Measurements from ENCODE around the gene RPUSD2.
A peak's percentile ranks its signal among the peaks of the same experiment; 100 is the strongest.

The RPUSD2 gene

GRCh38 chr15:40594429-40594836 lies 25.3 kb downstream of the RPUSD2 start:
- TF ChIP-seq CTCF (IDR thresholded peaks at IDR 0.05; ENCODE audit: control insufficient read depth, extremely low read depth, insufficient read depth): no peak
- DNase-seq (ENCODE audit: low read depth): no peak
- H3K4me3 ChIP-seq (ENCODE audit: low read depth, low read length): peak overlapping the region; percentile 63

DNA sequence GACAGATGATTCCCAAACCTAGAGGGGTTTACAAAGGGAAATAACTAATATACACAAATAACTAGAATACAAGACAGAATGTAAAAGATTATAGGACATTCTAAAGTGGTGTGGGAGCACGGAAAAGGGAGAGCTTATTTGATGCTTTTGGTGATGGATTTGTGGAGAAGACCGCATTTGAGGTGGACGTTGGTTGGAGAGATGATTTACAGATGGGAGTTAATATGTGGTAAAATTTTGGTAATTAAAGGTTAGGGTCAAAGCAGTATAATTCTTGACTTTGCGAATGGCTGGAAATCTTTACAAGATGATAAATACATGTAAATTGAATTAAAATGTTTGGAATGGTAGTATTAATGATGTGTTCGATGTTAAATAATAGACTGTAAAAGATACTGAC lies 26.1 kb downstream of the RPUSD2 start:
- H3K4me3 ChIP-seq (ENCODE audit: low read depth, low read length): peak overlapping the region; percentile 63
- TF ChIP-seq CTCF (IDR thresholded peaks at IDR 0.05; ENCODE audit: control insufficient read depth, extremely low read depth, insufficient read depth): no peak
- DNase-seq (ENCODE audit: low read depth): no peak

GRCh38 chr15:40595773-40596172 lies 26.7 kb downstream of the RPUSD2 start:
- DNase-seq (ENCODE audit: low read depth): no peak
- H3K4me3 ChIP-seq (ENCODE audit: low read depth, low read length): peak overlapping the region; percentile 63
- TF ChIP-seq CTCF (IDR thresholded peaks at IDR 0.05; ENCODE audit: control insufficient read depth, extremely low read depth, insufficient read depth): no peak

DNA sequence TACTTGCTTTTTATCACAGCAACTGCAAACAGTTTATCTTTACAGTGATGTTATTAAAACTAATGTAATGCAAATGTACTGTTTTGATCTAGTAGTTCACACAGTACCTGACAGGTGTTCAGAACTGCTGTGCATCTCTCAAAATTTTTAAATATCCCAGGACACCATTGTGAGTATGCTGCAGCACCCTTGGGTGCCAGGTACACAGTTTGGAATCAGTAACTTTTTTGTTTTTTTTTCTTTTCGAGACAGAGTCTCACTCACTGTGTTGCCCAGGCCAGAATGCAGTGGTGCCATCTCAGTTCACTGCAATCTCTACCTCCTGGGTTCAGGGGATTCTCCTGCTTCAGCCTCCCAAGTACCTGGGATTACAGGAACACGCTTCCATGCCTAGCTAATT lies 27.9 kb downstream of the RPUSD2 start:
- H3K4me3 ChIP-seq (ENCODE audit: low read depth, low read length): no peak overlapping the region
- no peak for DNase-seq (ENCODE audit: low read depth)
- no peak for TF ChIP-seq CTCF (IDR thresholded peaks at IDR 0.05; ENCODE audit: control insufficient read depth, extremely low read depth, insufficient read depth)

DNA sequence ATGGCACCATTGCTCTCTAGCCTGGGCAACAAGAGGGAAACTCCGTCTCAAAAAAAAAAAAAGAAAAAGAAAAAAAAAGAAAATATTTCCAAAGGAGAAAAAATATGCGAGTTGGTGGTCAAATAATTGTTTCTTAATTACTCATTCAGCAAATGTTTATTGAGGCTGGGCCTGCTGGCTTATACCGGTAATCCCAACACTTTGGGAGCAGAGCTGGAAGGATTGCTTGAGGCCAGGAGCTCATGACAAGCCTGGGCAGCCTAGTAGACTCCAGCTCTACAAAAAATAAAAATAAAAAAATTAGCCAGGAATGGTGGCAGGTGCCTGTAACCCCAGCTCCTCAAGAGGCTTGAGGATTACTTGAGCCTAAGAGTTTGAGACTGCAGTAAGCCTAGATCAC lies 29.0 kb downstream of the RPUSD2 start:
- no peak for TF ChIP-seq CTCF (IDR thresholded peaks at IDR 0.05; ENCODE audit: control insufficient read depth, extremely low read depth, insufficient read depth)
- no peak overlapping the region for H3K4me3 ChIP-seq (ENCODE audit: low read depth, low read length)
- no peak for DNase-seq (ENCODE audit: low read depth)

DNA sequence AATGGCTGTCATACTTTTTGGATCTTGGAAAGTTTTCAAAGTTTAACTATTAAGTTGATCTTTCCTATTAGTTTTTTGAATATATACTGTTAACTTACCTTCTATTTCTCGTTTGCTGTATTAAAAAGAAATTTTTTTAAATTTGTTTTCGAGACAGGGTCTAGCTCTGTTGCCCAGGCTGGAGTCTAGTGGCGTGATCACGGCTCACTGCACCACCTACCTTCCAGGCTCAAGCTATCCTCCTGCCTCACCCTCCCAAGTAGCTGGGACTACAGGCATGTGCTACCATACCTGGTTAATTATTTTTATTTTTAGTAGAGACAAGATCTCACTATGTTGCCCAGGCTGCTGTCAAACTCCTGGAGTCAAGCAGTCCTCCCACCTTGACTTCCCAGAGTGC lies 29.6 kb downstream of the RPUSD2 start:
- DNase-seq (ENCODE audit: low read depth): no peak
- no peak for TF ChIP-seq CTCF (IDR thresholded peaks at IDR 0.05; ENCODE audit: control insufficient read depth, extremely low read depth, insufficient read depth)
- H3K4me3 ChIP-seq (ENCODE audit: low read depth, low read length): no peak overlapping the region

GRCh38 chr15:40600956-40601355 lies 31.9 kb downstream of the RPUSD2 start:
- DNase-seq (ENCODE audit: low read depth): no peak
- TF ChIP-seq CTCF (IDR thresholded peaks at IDR 0.05; ENCODE audit: control insufficient read depth, extremely low read depth, insufficient read depth): no peak
- no peak overlapping the region for H3K4me3 ChIP-seq (ENCODE audit: low read depth, low read length)

Data from LNCaP clone FGC (cell line).